Measurements from ENCODE around the gene BCLAF1.
"Not testable (repeated sequence)": the region's sequence is repeated elsewhere in the genome, so short reads cannot be mapped to it uniquely, and the experiment has no call there.

Gene BCLAF1

DNA sequence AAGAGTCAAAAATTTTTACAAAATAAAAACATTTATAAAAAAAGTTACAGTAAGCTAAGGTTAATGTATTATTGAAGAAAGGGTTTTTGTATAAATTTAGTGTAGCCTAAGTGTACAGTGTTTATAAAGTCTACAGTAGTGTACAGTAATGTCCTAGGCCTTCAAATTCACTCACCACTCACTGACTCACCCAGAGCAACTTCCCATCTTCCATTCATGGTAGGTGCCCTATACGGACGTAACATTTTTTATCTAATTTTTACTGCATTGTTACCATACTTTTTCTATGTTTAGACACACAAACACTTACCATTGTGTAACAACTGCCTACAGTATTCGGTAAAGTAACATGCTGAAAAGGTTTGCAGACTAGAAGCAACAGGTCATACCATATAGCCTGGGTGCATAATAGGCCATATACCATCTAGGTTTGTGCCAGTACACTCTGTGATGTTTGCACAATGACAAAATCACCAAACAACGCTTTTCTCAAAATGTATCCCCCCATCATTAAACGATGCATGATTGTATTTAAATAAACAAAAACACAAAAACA is 45.5 kb downstream of the BCLAF1 start:
- DNase-seq: no peak

DNA sequence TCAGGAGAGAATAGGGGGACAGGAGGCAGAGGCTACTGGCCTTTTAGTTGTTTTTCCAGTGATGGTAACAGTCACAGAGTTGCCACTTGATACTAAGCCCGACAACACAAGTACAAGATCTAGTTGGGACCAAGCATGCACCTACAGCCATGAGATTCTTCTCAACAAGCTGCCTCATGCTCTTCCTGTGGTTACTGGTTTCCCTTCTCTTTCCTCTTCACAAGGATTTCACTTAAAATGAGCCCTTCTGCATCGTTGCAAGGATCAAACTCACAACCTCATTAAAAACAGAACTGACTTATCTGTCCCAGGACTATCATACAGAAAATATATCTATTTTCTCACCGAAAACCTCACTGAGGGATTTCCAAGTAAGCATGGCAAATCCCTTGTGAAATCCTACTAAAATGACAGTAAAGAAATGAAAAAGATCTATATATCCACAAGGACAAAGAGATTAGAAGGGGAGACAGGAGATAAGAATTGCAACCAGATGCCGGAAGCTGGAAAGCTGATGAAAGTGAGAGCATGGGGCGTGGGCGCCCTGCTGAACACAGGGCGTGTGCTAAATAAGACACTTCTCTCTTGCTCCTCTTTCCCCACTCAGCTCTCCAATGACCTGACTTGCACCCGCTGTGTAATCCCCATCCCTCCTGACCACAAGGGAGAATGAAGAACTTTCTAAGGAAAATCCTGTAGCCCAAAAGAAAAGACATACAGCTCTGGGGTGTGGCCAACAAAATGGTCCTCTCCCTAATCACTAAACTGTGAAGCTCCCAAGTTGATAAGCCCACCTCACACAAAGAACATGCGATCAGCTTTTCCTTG is 53.0 kb downstream of the BCLAF1 start:
- no peak for DNase-seq

DNA sequence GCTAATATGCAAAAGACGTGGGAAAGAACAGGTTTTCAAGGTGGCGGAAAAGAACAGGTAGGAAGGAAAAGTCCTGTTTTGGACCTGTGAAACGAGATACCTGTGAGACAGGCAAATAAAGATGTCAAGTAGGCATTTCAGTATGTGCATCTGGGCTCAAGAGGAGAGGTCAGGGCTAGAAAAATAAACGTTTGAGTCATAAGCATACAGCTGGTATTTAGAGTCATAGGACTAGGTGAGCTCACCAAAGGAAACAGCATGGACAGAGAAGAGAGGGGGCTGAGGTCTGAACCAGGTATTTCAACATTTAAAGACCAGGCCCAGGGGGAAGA is 54.4 kb downstream of the BCLAF1 start:
- DNase-seq: no peak

DNA sequence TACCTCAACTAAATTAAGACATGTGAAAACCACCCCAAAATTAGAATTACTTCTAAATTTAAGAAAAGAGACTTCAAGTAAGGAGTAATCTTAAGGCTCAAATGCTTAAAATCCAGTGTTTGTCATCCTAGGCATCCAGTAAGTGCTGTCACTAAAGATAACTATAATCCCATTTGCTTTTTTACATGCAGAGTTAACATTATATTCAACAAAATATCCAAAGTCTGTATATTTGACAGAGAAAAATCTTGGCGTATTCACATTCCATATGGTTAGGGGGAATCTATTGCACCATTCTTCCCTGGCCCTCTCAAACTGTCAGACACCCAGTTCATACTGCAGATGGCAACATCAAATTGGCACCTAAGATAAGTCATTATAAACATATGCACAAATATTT is 56.9 kb downstream of the BCLAF1 start:
- no peak for DNase-seq

DNA sequence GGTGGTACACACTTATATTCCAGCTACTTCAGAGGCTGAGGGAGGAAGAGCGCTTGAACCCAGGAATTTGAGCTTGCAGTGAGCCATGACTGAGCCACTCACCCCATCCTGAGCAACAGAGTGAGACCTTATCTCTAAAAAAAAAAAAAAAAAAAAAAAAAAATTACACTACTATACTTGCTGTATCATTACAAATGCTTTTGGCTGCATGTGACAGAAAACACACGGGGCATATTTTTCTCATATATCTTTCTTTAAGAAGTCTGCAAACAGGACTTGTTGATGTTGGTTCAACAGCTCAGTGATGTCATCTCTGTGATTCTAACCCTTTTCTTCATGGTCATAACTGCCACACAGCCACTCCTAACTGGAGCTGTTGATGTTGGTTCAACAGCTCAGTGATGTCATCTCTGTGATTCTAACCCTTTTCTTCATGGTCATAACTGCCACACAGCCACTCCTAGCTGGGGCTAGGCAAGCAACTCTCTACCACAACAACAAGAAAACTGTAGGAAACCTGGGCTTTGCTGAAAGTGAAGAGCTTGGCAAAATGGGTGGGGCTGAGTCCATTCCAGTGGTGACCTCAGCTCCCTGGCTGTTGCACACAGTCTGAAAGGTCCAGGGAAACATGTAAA is 59.3 kb downstream of the BCLAF1 start:
- no peak for DNase-seq

DNA sequence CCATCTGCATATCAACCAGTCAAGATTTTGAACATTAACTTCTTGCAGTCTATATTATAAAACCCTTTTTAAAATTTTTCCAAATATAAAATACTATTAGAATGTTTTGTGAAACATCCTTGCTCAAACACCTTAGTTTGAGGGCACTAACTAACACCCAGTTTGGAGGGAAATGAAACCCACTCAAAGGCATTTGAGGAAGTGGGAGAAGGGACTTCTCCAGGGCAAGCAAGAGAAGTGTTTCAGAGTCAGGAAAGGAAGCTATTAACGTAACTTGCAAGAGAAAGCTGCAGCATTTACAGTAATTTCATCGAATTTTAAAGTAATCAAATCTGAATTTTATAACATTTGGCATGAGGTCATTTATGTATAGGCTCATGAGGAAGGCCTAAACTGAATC is 60.8 kb downstream of the BCLAF1 start:
- no peak for DNase-seq

DNA sequence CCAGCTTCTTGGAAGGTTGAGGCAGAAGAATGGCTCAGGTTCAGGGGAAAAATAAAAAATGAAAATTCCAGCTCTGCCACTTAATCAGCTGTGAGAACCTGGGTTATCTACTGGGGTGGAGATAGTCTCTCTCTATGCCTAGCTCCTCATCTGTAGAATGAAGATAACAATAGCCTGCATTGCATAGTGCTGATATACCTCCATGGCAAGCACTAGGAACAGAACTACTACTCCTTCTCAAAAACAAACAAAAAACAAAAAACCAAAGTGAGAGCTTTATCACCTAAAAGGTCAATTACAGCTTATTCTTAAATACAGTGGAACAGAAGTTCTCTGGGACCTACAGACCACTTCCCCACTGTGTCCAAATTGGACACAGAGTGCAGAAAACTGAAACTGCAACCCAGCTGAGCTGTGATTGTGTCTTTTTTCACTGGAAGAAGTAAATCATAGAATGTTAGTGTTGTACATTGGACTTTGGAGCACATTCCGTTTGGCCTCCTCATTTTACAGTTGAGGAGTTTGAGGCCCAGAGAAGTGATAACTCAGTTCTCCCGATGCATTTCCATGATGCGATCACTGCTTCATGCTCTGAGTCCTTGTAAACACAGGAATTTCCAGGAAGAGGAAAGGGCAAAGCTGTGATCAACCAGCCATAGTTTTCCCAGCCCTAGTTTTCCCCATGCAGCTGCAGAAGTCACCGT is 62.8 kb downstream of the BCLAF1 start:
- no peak for DNase-seq

DNA sequence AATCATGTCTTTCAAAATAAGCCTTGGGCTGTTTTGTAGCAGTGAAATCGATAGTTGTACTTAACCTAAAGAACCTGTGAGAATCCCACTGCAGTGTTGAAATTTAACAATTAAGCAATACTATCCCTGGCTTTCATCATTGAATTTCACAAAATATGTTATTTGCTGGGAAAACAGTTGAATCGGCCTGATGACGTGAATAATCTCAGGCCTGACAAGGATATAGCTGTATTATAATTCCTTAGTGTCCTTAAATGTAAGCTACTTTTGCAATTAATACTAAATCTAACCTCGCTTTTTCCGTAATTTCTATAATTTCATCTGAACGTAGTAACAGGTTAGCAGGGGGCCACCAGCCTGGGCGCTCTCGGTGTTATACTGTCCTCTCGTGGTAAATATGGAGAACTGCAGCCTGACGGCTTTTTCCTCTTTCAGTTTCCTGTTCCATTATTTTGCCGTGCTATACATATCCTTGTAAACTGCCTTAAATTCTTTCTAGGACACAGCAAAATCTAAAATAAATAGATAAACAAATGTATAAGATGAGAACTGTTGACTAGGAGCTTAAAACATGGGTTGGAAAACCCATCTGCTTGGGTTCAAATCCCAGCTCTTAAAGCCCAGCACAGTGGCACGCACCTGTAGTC is 63.5 kb downstream of the BCLAF1 start:
- DNase-seq: peak; percentile 46

DNA sequence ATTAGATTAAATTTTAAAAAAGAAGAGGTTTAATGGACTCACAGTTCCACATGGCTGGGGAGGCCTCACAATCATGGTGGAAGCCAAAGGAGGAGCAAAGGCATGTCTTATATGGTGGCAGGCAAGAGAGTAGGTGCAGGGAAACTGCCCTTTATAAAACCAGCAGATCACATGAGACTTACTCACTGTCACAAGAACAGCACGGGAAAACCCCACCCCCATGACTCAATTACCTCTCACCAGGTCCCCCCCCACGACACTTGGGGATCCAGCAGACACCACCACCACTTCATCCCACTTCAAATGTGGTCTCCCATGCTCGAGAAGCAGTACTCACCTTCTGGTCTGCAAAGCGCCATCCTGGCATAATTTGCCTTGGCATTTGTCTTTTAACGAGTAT is 64.2 kb downstream of the BCLAF1 start:
- no peak for DNase-seq

DNA sequence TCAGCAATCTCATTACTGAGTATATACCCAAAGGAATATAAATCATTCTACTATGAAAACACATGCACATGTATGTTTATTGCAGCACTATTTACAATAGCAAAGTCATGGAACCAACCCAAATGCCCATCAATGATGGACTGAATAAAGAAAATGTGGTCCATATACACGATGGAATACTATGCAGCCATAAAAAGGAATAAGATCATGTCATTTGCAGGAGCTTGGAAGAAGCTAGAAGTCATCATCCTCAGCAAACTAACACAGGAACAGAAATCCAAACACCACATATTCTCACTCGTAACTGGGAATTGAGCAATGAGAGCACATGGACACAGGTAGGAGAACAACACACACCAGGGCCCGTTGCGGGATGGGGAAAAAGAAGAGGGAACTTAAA is 64.7 kb downstream of the BCLAF1 start:
- DNase-seq: not testable (repeated sequence)

DNA sequence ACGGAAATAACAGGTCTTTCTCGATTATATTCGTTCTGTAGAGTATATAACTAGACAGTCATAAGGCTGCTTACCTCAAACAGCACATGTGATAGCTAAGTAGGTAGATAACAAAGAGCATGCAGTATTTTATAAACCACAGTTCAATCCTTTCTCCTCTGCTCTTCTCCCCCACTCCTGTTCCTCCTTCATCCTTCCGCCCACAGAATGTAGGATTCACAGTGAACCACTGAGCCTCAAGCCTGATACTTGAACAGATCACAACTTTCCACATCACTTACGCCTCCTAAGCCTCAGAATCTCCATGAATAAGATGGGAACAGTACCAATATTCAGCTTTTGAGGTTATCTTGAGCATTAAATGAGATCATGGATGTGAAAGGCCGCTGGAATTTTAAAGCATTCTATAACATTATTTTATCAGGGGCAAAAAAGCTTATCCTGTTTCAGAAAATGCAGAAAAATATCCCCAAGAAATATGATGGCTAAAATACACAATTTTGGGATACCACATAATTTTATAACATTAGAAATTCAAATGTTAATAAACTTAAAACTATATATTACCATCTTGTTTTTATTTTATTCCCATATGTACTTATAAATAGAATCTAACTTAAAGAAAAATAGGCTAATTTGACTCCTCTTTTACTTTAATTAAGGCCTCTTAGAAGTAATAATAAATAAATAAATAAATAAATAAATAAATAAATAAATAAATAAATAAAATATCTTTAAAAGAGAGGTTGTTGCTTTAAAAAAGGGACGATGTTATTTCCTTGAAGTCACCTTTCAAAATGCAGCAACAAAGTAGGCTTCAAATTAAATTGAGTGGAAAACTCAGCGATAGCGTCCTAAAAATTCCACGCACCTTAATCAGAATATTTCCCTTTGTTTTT is 72.9 kb downstream of the BCLAF1 start:
- DNase-seq: no peak

DNA sequence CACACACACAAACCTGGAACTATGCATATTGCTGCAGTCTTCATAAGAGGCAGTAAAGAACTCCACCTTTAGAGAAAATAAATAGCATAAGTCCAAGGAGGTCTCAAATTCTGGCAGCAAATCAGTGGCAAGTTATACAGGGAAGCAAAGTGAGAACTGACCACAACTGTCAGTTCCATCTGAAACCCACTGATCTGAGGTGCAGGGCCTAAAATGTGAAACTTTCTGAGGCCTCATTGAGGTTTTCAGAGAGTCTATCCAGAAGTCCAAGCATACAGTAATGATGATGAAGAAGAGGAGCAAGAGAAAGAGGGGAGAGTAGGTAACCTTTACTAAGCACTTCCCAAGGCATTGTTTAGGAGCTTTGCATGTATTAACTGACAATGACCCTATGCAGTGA is 75.8 kb downstream of the BCLAF1 start:
- no peak for DNase-seq

DNA sequence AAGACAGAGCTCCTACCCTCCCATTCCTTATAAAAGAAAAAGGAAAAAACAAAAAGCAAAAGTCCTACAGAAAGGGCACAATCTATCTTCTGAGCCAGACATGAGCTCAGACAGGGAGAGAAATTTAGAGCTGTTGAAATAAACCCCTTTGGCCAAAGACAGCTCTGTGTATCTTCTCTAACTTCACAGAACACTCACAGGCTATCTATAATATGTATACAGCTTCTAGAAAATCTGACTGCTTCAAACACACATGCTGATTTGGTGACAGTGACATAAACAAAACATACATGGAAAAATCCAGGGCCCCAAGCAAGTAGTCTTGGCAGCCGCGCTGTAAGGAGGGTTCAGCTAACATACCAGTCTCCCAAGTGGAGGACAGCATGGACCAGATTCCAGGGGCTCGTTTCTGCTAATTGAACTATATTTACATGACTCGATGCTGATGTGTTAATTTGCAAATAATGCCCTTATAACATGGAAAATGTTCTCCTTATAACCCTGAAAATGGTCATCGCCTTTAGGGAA is 76.6 kb downstream of the BCLAF1 start:
- no peak for DNase-seq

DNA sequence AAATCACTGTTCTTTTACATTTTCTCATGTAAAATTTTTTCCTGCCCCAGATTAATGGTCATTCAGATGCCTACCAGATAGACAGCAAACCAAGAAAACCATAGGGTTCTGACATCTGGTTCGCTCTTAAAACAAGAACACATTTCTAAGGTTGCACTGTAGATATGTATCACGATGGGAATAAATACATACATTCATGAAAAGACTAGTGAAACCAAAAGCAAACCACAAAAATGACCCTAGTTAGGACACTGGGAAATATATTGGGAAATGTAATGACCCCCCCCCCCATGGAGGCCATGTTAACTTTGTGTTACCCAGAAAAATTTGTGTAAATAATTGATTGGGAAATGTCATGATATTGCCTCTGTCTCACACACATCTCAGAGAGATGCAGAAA is 77.0 kb downstream of the BCLAF1 start:
- no peak for DNase-seq

DNA sequence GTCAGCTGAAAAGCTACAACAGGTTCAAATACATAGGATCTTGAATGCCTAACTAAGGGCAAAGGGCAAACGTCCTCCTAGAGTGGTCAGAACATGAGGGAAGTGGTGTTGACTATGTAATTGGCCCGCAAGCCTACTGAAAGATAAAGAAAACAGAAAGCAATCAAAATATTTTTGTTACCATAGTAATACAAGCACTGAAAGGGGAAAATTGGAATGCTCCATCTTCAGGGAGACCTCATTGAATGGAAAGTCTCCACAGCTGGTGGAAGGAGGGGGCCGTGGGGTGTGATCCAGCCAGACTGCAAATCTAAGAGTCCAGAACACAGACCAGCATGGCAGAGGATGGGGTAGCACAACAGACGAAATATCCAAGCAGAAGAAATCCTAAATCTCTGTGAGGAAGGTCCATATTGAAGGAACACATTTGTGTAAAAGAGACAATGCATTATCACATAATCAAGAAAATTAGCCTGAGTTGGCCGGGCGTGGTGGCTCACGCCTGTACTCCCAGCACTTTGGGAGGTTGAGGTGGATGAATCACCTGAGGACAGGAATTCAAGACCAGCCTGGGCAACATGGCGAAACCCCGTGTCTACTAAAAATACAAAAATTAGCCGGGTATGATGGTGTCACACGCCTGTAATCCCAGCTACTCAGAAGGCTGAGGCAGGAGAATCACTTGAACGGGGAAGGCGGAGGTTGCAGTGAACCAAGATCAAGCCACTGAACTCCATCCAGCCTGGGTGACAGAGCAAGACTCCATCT is 79.1 kb downstream of the BCLAF1 start:
- no peak for DNase-seq

DNA sequence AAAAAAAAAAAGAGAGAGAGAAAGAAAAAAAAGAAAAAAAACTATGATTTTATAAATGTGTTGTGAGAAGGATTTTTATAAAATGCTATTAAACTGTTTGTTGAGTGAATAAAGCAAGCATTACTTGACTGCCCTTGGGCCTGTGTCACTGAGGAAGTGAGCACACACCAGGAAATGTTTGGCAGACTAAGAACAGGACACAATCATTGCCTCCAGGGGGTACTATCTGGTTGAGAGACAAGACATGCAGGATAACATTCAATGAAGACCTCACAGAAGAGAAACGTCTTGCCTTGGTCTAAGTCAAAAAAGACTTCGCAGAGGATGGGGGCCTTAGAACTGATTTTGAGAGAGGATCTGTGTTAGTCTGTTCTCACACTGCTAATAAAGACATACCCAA is 80.2 kb downstream of the BCLAF1 start:
- DNase-seq: no peak

DNA sequence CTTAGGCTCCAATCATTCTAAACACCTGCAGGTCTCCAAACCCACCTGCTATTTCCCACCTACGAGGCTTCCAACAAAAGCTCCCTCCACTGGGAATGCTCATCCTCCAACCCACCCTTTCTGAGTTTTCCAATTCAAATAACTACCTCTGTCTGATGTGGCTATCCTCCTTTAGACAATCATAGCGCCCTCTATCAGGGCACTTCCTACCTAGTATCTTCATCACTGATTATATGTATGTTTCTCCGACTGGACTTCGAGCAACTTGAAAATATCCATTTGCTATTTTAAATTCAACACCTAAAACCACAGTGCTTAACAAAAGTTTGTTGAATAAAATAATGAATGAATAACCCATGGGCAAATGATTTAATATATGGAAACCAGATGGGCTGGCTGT is 80.9 kb downstream of the BCLAF1 start:
- DNase-seq: no peak

All from NCI-H1417 treated with DMSO at 0.1 percent for 48 hours (cell line).